Progenitor cell of endocrine pancreas (in vitro differentiated cells): ENCODE measurements around the gene ADARB1. TPM values are rescaled to one million over a fixed set of nuclear protein-coding genes. Genes with fewer than 3 reads are reported as not detected.

ENCODE experiments used
- DNase-seq: peaks from one replicate; pipeline ENCODE4 v3.0.0; 2021; ENCODE audit warnings: low spot score; ENCODE audit not compliant: unreplicated experiment
- H3K27ac Mint-ChIP-seq: 2 replicates; pipeline ENCODE4 v1.8.0; 2021; ENCODE audit warnings: mild to moderate bottlenecking, moderate library complexity, mixed read lengths
- H3K27me3 Mint-ChIP-seq: 2 replicates; pipeline ENCODE4 v1.8.0; 2021; ENCODE audit warnings: mixed read lengths
- H3K36me3 Mint-ChIP-seq: 2 replicates; pipeline ENCODE4 v1.8.0; 2022; ENCODE audit warnings: mixed read lengths; ENCODE audit not compliant: insufficient read depth
- H3K4me1 Mint-ChIP-seq: 2 replicates; pipeline ENCODE4 v1.8.0; 2021; ENCODE audit warnings: low read depth, mixed read lengths
- H3K4me3 Mint-ChIP-seq: 2 replicates; pipeline ENCODE4 v1.8.0; 2021; ENCODE audit warnings: low read depth, mild to moderate bottlenecking, moderate library complexity, mixed read lengths
- H3K9me3 Mint-ChIP-seq: 2 replicates; pipeline ENCODE4 v1.8.0; 2021; ENCODE audit warnings: low read depth, mixed read lengths
- CTCF ChIP-seq: fragments of 200-600 bp; sonication (generic); IDR thresholded peaks from one replicate; pipeline ENCODE4 v1.5.0; 2021; ENCODE audit warnings: antibody characterized with exemption, mild to moderate bottlenecking; ENCODE audit not compliant: unreplicated experiment
- total RNA-seq: library from RNA; stranded (reverse); gene quantifications from 2 replicates; pipeline ENCODE4 v1.2.1, GENCODE V29; 2021

Gene ADARB1
- total RNA-seq, 1 donor from 2014 or later, result 19.1 TPM

GRCh38 chr21:45127937-45128336 is 53.6 kb downstream of the ADARB1 start:
- H3K27ac Mint-ChIP-seq, result no peak overlapping the region
- H3K36me3 Mint-ChIP-seq, result no peaks in the 10 kb centered on the region

DNA sequence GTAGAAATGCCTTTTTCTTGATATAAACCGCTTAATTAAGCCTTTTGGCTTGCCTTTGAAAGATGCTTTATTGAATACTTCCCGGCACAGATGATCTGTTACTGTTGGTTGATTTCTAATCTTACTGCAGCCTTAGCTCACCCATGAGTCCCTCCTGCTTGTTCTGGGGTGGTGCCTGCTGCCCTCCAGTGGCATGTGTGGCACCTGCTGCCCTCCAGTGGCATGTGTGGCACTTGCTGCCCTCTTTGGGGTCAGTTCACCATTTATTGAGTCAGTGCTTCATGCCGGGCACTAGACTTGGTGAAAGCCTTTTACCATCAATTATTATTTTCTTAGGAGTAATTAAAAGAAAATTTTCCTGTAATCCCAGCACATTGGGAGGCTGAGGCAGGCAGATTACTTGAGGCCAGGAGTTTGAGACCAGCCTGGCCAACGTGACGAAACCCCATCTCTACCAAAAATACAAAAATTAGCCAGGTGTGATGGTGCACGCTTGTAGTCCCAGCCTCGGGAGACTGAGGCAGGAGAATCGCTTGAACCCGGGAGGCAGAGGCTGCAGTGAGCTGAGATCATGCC is 54.3 kb downstream of the ADARB1 start:
- Mint-ChIP-seq H3K36me3 (no peaks in the 10 kb centered on the region), H3K27me3 (no peaks in the 10 kb centered on the region), H3K9me3 (no peaks in the 10 kb centered on the region), H3K27ac (no peak overlapping the region), H3K4me3 (no peak overlapping the region), H3K4me1 (no peaks in the 10 kb centered on the region)
- peak; percentile 37 for DNase-seq
- peak; percentile 74 for TF ChIP-seq CTCF

More at GRCh38 chr21:45127937-45128336, 53.6 kb downstream of the ADARB1 start:
- H3K27me3 Mint-ChIP-seq, result no peaks in the 10 kb centered on the region
- no peaks in the 10 kb centered on the region for H3K4me1 Mint-ChIP-seq
- no peak for TF ChIP-seq CTCF
- H3K4me3 Mint-ChIP-seq, result no peak overlapping the region
- H3K9me3 Mint-ChIP-seq, result no peaks in the 10 kb centered on the region
- DNase-seq, result no peak

GRCh38 chr21:45129189-45129923 is 55.0 kb downstream of the ADARB1 start:
- Mint-ChIP-seq H3K4me1 (no peaks in the 10 kb centered on the region), H3K27ac (no peak overlapping the region), H3K36me3 (no peaks in the 10 kb centered on the region), H3K27me3 (no peaks in the 10 kb centered on the region), H3K9me3 (no peaks in the 10 kb centered on the region), H3K4me3 (no peak overlapping the region)
- no peak for DNase-seq
- TF ChIP-seq CTCF, result no peak

- no peak overlapping the region for H3K27ac Mint-ChIP-seq
Measured at GRCh38 chr21:45130324-45130774, 56.0 kb downstream of the ADARB1 start.

More at GRCh38 chr21:45130324-45130774, 56.0 kb downstream of the ADARB1 start:
- Mint-ChIP-seq H3K4me1 (no peaks in the 10 kb centered on the region), H3K9me3 (no peaks in the 10 kb centered on the region), H3K4me3 (no peak overlapping the region), H3K36me3 (no peaks in the 10 kb centered on the region), H3K27me3 (no peaks in the 10 kb centered on the region)
- no peak for TF ChIP-seq CTCF
- DNase-seq, result no peak
